Keratinocyte (primary cell): Measurements from ENCODE around the gene SMYD3.

Experiments
- EZH2 ChIP-seq: IDR thresholded peaks from one replicate; pipeline ENCODE4 v1.6.1; 2012; ENCODE audit warnings: inconsistent platforms, mild to moderate bottlenecking, low read length, moderate library complexity
- TF ChIP-seq, protein P1 (sequence below), 3 experiments: IDR thresholded peaks in 1 of 3; conservative IDR thresholded peaks in 1 of 3; optimal IDR thresholded peaks in 1 of 3; 2 replicates in 2 of 3; 3 replicates in 1 of 3; pipeline versions ENCODE3 to v1.5.1; 2011; ENCODE audit warnings: low read length in 3 of 3, mild to moderate bottlenecking in 3 of 3, moderate library complexity in 2 of 3, control low read depth in 1 of 3, inconsistent platforms in 1 of 3; ENCODE audit not compliant: insufficient read depth in 2 of 3; ENCODE audit errors: extremely low read depth in 1 of 3

DNA sequence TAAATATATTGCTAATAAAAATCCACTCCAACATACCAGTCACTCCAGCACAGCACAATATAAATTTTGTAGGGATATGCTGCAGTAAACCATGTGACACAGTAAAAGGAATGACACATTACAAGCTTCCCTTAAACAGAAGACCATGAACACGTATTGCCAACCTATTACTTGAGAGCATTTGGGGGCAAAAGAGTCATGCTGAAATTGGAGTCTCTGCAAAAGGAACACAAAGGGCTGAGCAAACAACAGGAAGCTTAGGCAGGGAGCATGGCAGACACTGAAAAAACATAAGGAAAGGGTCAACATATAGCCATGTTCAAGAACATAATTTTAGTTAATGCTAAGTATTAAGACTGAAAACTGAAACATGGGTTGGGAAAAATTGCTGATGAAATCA lies 214.5 kb downstream of the SMYD3 start:
- TF ChIP-seq, protein P1, sequence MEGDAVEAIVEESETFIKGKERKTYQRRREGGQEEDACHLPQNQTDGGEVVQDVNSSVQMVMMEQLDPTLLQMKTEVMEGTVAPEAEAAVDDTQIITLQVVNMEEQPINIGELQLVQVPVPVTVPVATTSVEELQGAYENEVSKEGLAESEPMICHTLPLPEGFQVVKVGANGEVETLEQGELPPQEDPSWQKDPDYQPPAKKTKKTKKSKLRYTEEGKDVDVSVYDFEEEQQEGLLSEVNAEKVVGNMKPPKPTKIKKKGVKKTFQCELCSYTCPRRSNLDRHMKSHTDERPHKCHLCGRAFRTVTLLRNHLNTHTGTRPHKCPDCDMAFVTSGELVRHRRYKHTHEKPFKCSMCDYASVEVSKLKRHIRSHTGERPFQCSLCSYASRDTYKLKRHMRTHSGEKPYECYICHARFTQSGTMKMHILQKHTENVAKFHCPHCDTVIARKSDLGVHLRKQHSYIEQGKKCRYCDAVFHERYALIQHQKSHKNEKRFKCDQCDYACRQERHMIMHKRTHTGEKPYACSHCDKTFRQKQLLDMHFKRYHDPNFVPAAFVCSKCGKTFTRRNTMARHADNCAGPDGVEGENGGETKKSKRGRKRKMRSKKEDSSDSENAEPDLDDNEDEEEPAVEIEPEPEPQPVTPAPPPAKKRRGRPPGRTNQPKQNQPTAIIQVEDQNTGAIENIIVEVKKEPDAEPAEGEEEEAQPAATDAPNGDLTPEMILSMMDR (optimal IDR thresholded peaks at IDR 0.05 in 1 of 3, IDR thresholded peaks at IDR 0.05 in 1 of 3, conservative IDR thresholded peaks at IDR 0.05 in 1 of 3; ENCODE audit: extremely low read depth in 1 of 3, insufficient read depth in 2 of 3, low read length in 3 of 3) = no peak
- no peak for TF ChIP-seq EZH2
